GM18519 (cell line): Measurements from ENCODE around the gene FAT1.

Source experiments
- ATAC-seq: cut with Tn5 transposase; IDR thresholded peaks from one replicate; pipeline ENCODE4 v1.9.1; 2021; ENCODE audit warnings: mild to moderate bottlenecking, moderate library complexity; ENCODE audit not compliant: unreplicated experiment, low FRiP score

The FAT1 gene

GRCh38 chr4:186726426-186727168, 2.9 kb upstream of the FAT1 start:
- no peak for ATAC-seq

GRCh38 chr4:186725469-186726425, 2.1 kb upstream of the FAT1 start:
- ATAC-seq, result no peak

- ATAC-seq, result no peak
Measured at GRCh38 chr4:186724864-186725468, 1.3 kb upstream of the FAT1 start.

GRCh38 chr4:186724058-186724863, 605 bp upstream of the FAT1 start:
- no peak for ATAC-seq

GRCh38 chr4:186722796-186723291, 812 bp downstream of the FAT1 start:
- ATAC-seq, result no peak

- ATAC-seq, result no peak
Measured at GRCh38 chr4:186719925-186720694, 3.5 kb downstream of the FAT1 start.

- ATAC-seq, result no peak
Measured at GRCh38 chr4:186717556-186717955, 6.1 kb downstream of the FAT1 start.

- no peak for ATAC-seq
Measured at GRCh38 chr4:186715077-186715476, 8.6 kb downstream of the FAT1 start.

GRCh38 chr4:186714006-186714675, 9.5 kb downstream of the FAT1 start:
- no peak for ATAC-seq

- ATAC-seq, result no peak
Measured at GRCh38 chr4:186712690-186713089, 11.0 kb downstream of the FAT1 start.

GRCh38 chr4:186710521-186711119, 13.0 kb downstream of the FAT1 start:
- no peak for ATAC-seq

- ATAC-seq, result no peak
Measured at GRCh38 chr4:186709517-186709916, 14.1 kb downstream of the FAT1 start.

- no peak for ATAC-seq
Measured at GRCh38 chr4:186708554-186708953, 15.1 kb downstream of the FAT1 start.

GRCh38 chr4:186707996-186708395, 15.7 kb downstream of the FAT1 start:
- ATAC-seq, result no peak

GRCh38 chr4:186707574-186707973, 16.1 kb downstream of the FAT1 start:
- ATAC-seq, result no peak

GRCh38 chr4:186704057-186704456, 19.6 kb downstream of the FAT1 start:
- no peak for ATAC-seq

GRCh38 chr4:186703510-186703909, 20.1 kb downstream of the FAT1 start:
- ATAC-seq, result no peak

GRCh38 chr4:186702940-186703339, 20.7 kb downstream of the FAT1 start:
- no peak for ATAC-seq
